NOMO-1 treated with dmso at 0.1 percent for 144 hours (cell line): ENCODE measurements around the gene CSF3R.
"Not testable (repeated sequence)": the region's sequence is repeated elsewhere in the genome, so short reads cannot be mapped to it uniquely, and the experiment has no call there.

ENCODE experiments used
- DNase-seq: peaks from one replicate; lab custom pipeline; 2025; ENCODE audit not compliant: unreplicated experiment; lab: John Stamatoyannopoulos, UW

CSF3R gene

GRCh38 chr1:36513676-36514473 lies 31.2 kb upstream of the CSF3R start:
- no peak for DNase-seq

- DNase-seq: no peak
Measured at GRCh38 chr1:36512842-36513241, 30.1 kb upstream of the CSF3R start.

- DNase-seq: no peak
Measured at GRCh38 chr1:36511804-36512798, 29.4 kb upstream of the CSF3R start.

- not testable (repeated sequence) for DNase-seq
Measured at GRCh38 chr1:36511220-36511619, 28.5 kb upstream of the CSF3R start.

GRCh38 chr1:36510418-36510817 lies 27.7 kb upstream of the CSF3R start:
- no peak for DNase-seq

- DNase-seq: no peak
Measured at GRCh38 chr1:36508257-36508656, 25.5 kb upstream of the CSF3R start.

GRCh38 chr1:36506276-36506920 lies 23.7 kb upstream of the CSF3R start:
- no peak for DNase-seq

- no peak for DNase-seq
Measured at GRCh38 chr1:36503733-36504132, 21.0 kb upstream of the CSF3R start.

- no peak for DNase-seq
Measured at GRCh38 chr1:36503159-36503558, 20.4 kb upstream of the CSF3R start.

- no peak for DNase-seq
Measured at GRCh38 chr1:36502616-36503015, 19.9 kb upstream of the CSF3R start.

GRCh38 chr1:36501911-36502310 lies 19.2 kb upstream of the CSF3R start:
- not testable (repeated sequence) for DNase-seq

GRCh38 chr1:36497207-36497606 lies 14.5 kb upstream of the CSF3R start:
- DNase-seq: no peak

GRCh38 chr1:36494971-36495370 lies 12.3 kb upstream of the CSF3R start:
- no peak for DNase-seq

GRCh38 chr1:36493524-36493923 lies 10.8 kb upstream of the CSF3R start:
- no peak for DNase-seq

GRCh38 chr1:36492491-36492890 lies 9.8 kb upstream of the CSF3R start:
- no peak for DNase-seq

GRCh38 chr1:36489258-36490051 lies 6.7 kb upstream of the CSF3R start:
- not testable (repeated sequence) for DNase-seq

- no peak for DNase-seq
Measured at GRCh38 chr1:36487906-36488305, 5.2 kb upstream of the CSF3R start.

- not testable (repeated sequence) for DNase-seq
Measured at GRCh38 chr1:36487336-36487725, 4.6 kb upstream of the CSF3R start.

GRCh38 chr1:36486439-36487335 lies 4.0 kb upstream of the CSF3R start:
- DNase-seq: peak; percentile 95

GRCh38 chr1:36486093-36486438 lies 3.4 kb upstream of the CSF3R start:
- no peak for DNase-seq
